NB4 (cell line): Measurements from ENCODE around the gene ADGRL2.

Source experiments
- CTCF ChIP-seq: IDR thresholded peaks from one replicate; pipeline ENCODE4 v1.5.1; 2012; ENCODE audit warnings: low read depth, low read length
- POLR2A ChIP-seq: IDR thresholded peaks from 2 replicates; pipeline ENCODE4 v1.6.1; 2011; ENCODE audit warnings: mild to moderate bottlenecking; ENCODE audit not compliant: insufficient read length; ENCODE audit errors: extremely low read depth

- TF ChIP-seq CTCF (no peak), POLR2A (no peak)
Measured at GRCh38 chr1:81850031-81850430, 49.3 kb downstream of the ADGRL2 start.
